Measurements from ENCODE around the gene HCFC1.

DNA sequence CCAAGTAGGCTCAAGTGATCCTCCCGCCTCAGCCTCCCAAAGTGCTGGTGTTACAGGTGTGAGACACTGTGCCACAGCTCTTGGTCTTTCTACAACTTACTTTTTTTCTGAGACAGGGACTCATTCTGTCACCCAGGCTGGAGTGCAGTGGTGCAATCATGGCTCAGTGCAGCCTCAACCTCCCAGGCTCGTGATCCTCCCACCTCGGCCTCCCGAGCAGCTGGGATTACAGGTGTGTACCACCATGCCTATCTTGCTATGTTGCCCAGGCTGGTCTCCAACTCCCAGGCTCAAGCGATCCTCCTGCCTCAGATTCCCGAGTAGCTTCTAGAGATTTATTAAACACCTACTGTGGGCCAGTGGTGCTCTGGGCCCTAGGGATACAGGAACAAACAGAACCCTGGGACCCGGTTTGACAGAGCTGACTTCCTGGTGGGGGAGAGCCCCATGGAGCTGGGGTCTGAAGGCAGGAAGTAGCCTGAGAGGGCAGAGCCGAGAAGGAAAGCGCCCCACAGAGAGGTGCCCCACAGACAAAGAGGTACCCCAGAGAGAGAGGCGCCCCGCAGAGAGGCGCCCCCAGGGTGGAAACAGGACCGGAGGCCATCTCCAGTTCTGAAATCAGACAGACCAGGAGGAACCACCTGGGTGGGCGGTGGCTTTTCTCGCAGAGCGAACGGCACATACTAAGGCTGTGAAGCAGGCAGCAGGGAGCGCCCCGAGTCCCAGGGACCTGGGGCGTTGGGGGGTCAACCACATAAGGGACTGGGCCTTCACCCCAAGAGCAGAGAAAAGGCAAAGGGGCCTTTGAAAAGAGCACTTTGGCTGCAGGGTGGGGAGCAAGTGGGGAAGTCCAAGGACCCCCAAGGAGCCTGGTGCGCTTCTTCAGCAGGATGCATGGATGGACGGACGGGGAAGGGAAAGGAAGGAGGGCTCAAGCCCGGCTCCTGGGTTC is 43.1 kb upstream of the HCFC1 start:
- no peak for TF ChIP-seq EZH2 (IDR thresholded peaks at IDR 0.05; ENCODE audit: insufficient read depth, poor library complexity, severe bottlenecking)
- no peak for TF ChIP-seq EZH2phosphoT487 (IDR thresholded peaks at IDR 0.05; ENCODE audit: insufficient read depth, low read depth)
